Cerebellar nuclear complex (tissue), 1 donor: Measurements from ENCODE around the gene PHOX2A.
"Not testable (repeated sequence)": the region's sequence is repeated elsewhere in the genome, so short reads cannot be mapped to it uniquely, and the experiment has no call there.

Source experiments
- DNase-seq, 2 experiments: peaks; one replicate each; lab custom pipeline; 2025; lab: John Stamatoyannopoulos, UW

Gene PHOX2A

GRCh38 chr11:72244060-72244360, at the start of gene PHOX2A:
TSS of gene PHOX2A (minus strand) at chr11:72244176. CDS start at chr11:72244004, 172 bp downstream.
- DNase-seq, result no peak

- DNase-seq, result no peak
These were observed 49.4 kb upstream of the PHOX2A start for GRCh38 chr11:72293391-72293790.

GRCh38 chr11:72292106-72292785, 48.3 kb upstream of the PHOX2A start:
- DNase-seq, result no peak

- not testable (repeated sequence) for DNase-seq
These were observed 46.8 kb upstream of the PHOX2A start for GRCh38 chr11:72290741-72291140.

- no peak for DNase-seq
These were observed 43.3 kb upstream of the PHOX2A start for GRCh38 chr11:72287293-72287692.

GRCh38 chr11:72283947-72284346, 40.0 kb upstream of the PHOX2A start:
- DNase-seq, result no peak

- no peak for DNase-seq
These were observed 36.8 kb upstream of the PHOX2A start for GRCh38 chr11:72280726-72281315.

GRCh38 chr11:72280037-72280436, 36.1 kb upstream of the PHOX2A start:
- DNase-seq, result no peak

- DNase-seq, result no peak
These were observed 34.9 kb upstream of the PHOX2A start for GRCh38 chr11:72278905-72279304.

- DNase-seq, result no peak
These were observed 30.5 kb upstream of the PHOX2A start for GRCh38 chr11:72274435-72274834.

- no peak for DNase-seq
These were observed 28.0 kb upstream of the PHOX2A start for GRCh38 chr11:72271980-72272379.

GRCh38 chr11:72267956-72268617, 24.1 kb upstream of the PHOX2A start:
- DNase-seq, result no peak

GRCh38 chr11:72266960-72267359, 23.0 kb upstream of the PHOX2A start:
- DNase-seq, result not testable (repeated sequence)

GRCh38 chr11:72265951-72266350, 22.0 kb upstream of the PHOX2A start:
- DNase-seq, result no peak

GRCh38 chr11:72263361-72263760, 19.4 kb upstream of the PHOX2A start:
- DNase-seq, result no peak

- no peak for DNase-seq
These were observed 16.6 kb upstream of the PHOX2A start for GRCh38 chr11:72260574-72260973.

GRCh38 chr11:72259490-72259889, 15.5 kb upstream of the PHOX2A start:
- DNase-seq, result no peak

- no peak for DNase-seq
These were observed 13.6 kb upstream of the PHOX2A start for GRCh38 chr11:72257570-72257969.

- DNase-seq, result no peak
These were observed 10.5 kb upstream of the PHOX2A start for GRCh38 chr11:72254299-72254993.

- no peak for DNase-seq
These were observed 9.4 kb upstream of the PHOX2A start for GRCh38 chr11:72253392-72253791.

GRCh38 chr11:72251614-72252013, 7.6 kb upstream of the PHOX2A start:
- no peak for DNase-seq

GRCh38 chr11:72250661-72251464, 6.9 kb upstream of the PHOX2A start:
- DNase-seq, result no peak
